GM12872 (cell line): Measurements from ENCODE around the gene STK32C.

Experiments used
- TF ChIP-seq, protein P1 (sequence below): IDR thresholded peaks from 3 replicates; pipeline ENCODE4 v1.5.1; 2011; ENCODE audit warnings: low read depth, mild to moderate bottlenecking, low read length, moderate library complexity; ENCODE audit not compliant: insufficient read depth

The STK32C gene

DNA sequence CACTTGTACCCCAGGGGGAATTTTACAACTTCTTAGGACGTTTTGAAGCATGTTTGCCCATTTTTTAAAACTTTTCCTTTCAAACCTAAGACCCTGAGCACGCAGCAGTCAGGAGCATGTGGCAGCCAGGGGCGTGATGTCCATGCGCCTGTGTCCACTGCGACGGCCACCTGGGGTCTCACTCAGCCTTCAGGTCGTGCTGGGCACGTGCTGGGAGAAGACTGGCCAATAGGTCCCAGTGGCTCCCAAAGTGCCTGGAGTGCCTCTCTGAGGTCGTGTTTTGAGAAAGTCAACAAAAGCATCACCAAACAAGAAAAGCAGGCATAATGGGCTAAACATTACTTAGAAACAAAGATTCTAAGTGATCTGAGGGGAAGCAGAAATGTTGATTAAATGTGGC, 39.1 kb upstream of the STK32C start:
- TF ChIP-seq, protein P1, sequence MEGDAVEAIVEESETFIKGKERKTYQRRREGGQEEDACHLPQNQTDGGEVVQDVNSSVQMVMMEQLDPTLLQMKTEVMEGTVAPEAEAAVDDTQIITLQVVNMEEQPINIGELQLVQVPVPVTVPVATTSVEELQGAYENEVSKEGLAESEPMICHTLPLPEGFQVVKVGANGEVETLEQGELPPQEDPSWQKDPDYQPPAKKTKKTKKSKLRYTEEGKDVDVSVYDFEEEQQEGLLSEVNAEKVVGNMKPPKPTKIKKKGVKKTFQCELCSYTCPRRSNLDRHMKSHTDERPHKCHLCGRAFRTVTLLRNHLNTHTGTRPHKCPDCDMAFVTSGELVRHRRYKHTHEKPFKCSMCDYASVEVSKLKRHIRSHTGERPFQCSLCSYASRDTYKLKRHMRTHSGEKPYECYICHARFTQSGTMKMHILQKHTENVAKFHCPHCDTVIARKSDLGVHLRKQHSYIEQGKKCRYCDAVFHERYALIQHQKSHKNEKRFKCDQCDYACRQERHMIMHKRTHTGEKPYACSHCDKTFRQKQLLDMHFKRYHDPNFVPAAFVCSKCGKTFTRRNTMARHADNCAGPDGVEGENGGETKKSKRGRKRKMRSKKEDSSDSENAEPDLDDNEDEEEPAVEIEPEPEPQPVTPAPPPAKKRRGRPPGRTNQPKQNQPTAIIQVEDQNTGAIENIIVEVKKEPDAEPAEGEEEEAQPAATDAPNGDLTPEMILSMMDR = no peak

DNA sequence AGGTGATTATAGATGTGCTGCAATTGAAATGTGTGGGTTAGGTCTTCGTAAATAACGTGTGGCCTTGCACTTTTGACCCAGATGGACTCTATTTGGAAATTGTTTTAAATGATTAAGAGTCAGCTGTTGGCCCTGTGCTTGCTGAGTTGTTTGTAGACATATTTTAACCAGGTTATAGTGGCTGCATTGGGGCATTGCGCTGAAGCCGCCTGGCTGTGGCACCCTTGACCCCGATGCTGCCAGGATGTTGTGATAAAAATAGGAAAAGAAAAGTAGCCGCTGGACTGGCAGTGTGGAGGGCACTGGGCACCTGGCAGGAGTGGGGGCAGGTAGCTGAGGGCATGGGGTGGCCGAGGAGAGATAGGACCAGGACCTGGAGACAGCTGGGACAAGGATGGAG, 37.6 kb upstream of the STK32C start:
- TF ChIP-seq, protein P1 = no peak

GRCh38 chr10:132344386-132344785, 36.6 kb upstream of the STK32C start:
- TF ChIP-seq, protein P1 = no peak

DNA sequence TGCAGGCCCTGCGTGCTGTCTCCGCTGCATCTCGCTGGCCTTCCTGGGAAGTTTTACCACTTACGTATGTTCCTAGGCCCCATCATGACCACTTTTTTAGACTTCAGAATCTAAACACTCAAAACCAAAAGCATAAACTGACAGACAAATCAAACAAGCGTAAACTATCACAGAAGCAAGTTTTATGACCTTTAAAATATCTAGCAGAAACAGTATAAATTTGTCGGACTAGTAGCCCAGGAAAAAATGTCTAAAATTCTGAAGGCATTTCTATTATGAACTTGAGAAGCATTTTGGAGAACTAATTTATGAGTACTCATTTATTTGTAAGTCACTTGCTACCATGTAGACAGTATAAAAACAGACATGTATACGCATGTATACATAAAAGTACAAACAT, 34.8 kb upstream of the STK32C start:
- TF ChIP-seq, protein P1 = no peak

DNA sequence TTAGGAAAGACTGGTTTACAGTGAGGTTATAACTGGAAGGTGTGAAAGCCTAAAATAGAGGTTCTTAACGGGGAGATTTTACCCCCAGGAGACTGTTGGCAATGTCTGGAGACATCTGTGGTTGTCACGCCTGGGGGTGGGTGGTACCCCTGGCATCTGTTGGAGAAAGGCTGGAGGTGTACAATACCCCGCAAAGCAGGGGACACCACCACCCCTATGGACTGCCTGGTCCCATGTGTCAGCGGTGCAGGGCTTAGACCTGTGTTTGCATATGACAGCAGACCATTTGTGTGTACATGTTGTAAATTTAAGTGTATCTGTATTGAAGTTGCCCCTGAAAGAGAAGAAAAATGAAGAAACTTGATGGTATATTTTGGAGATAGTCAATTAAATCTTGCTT, 34.0 kb upstream of the STK32C start:
- TF ChIP-seq, protein P1 = no peak

DNA sequence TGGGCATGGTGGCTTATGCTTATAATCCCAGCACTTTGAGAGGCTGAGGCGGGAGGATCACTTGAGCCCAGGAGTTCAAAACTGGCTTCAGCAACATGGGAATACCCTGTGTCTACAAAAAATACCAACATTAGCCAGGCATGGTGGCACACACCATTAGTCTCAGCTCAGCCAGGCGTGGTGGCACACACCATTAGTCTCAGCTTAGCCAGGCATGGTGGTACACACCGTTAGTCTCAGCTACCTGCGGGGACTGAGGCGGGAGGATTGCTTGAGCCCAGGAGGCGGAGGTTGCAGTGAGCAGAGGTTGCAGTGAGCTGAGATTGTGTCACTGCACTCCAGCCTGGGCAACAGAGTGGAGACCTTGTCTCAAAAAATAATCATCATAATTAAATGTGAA, 33.3 kb upstream of the STK32C start:
- TF ChIP-seq, protein P1 = no peak

DNA sequence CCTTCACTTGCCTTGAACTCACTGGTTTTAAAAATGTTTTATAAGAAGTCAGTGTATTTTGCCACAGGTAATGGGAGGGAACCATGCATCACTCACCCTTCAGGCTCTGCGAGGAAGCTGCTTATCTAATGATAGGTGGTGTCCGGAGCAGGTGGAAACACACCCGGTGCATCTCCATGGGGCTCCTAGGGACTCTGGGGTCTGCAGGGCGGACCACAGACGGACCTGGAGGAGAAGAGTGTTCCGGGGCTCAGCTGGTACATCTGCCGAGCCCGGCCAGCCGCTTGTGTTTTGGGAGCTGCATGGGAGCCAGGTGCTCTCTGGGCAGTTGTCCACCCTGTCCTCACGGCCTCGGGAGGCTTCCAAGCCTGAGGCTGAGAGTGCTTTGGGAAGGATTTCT, 31.5 kb upstream of the STK32C start:
- TF ChIP-seq, protein P1 = no peak

- TF ChIP-seq, protein P1 = no peak
Measured at GRCh38 chr10:132338876-132339275, 31.1 kb upstream of the STK32C start.
